ENCODE results near the gene IQSEC3. TPM values are rescaled to one million over a fixed set of nuclear protein-coding genes. Genes with fewer than 3 reads are reported as not detected.
"Not testable (repeated sequence)": the region's sequence is repeated elsewhere in the genome, so short reads cannot be mapped to it uniquely, and the experiment has no call there.

The IQSEC3 gene
- total RNA-seq, 1 experiment from 2014 or later: not detected

- H3K9me3 ChIP-seq (ENCODE audit: low read depth, low read length, poor library complexity, severe bottlenecking); DNase-seq (ENCODE audit: low spot score); POLR2A ChIA-PET (ENCODE audit: low non-redundant PET); H3K4me1 ChIP-seq (ENCODE audit: insufficient read depth, low read length, poor library complexity, severe bottlenecking); BruUV-seq (replicated peaks); H3K36me3 ChIP-seq (ENCODE audit: insufficient read depth, low read length, poor library complexity, severe bottlenecking); H3K27ac ChIP-seq (ENCODE audit: low read depth, low read length, poor library complexity, severe bottlenecking); H3K27me3 ChIP-seq (replicated peaks; ENCODE audit: insufficient read depth, low read depth, low read length, poor library complexity); CTCF ChIA-PET; H3K4me3 ChIP-seq (ENCODE audit: low read depth, low read length, poor library complexity, severe bottlenecking); intact Hi-C loops (cut with micrococcal nuclease; ENCODE audit: unreplicated experiment): not testable (repeated sequence)
Observed at GRCh38 chr12:74420-75190, 8.0 kb downstream of the IQSEC3 start.

- DNase-seq (ENCODE audit: low spot score); H3K9me3 ChIP-seq (ENCODE audit: low read depth, low read length, poor library complexity, severe bottlenecking); POLR2A ChIA-PET (ENCODE audit: low non-redundant PET); CTCF ChIA-PET; H3K4me3 ChIP-seq (ENCODE audit: low read depth, low read length, poor library complexity, severe bottlenecking); H3K27ac ChIP-seq (ENCODE audit: low read depth, low read length, poor library complexity, severe bottlenecking); H3K36me3 ChIP-seq (ENCODE audit: insufficient read depth, low read length, poor library complexity, severe bottlenecking); BruUV-seq (replicated peaks); H3K4me1 ChIP-seq (ENCODE audit: insufficient read depth, low read length, poor library complexity, severe bottlenecking); H3K27me3 ChIP-seq (replicated peaks; ENCODE audit: insufficient read depth, low read depth, low read length, poor library complexity); intact Hi-C loops (cut with micrococcal nuclease; ENCODE audit: unreplicated experiment): not testable (repeated sequence)
Observed at GRCh38 chr12:75541-75940, 9.0 kb downstream of the IQSEC3 start.

GRCh38 chr12:76102-76501, 9.5 kb downstream of the IQSEC3 start:
- POLR2A ChIA-PET (ENCODE audit: low non-redundant PET); H3K27me3 ChIP-seq (replicated peaks; ENCODE audit: insufficient read depth, low read depth, low read length, poor library complexity); H3K4me3 ChIP-seq (ENCODE audit: low read depth, low read length, poor library complexity, severe bottlenecking); H3K9me3 ChIP-seq (ENCODE audit: low read depth, low read length, poor library complexity, severe bottlenecking); DNase-seq (ENCODE audit: low spot score); intact Hi-C loops (cut with micrococcal nuclease; ENCODE audit: unreplicated experiment); BruUV-seq (replicated peaks); H3K4me1 ChIP-seq (ENCODE audit: insufficient read depth, low read length, poor library complexity, severe bottlenecking); H3K27ac ChIP-seq (ENCODE audit: low read depth, low read length, poor library complexity, severe bottlenecking); H3K36me3 ChIP-seq (ENCODE audit: insufficient read depth, low read length, poor library complexity, severe bottlenecking); CTCF ChIA-PET: not testable (repeated sequence)

GRCh38 chr12:76551-76950, 10.0 kb downstream of the IQSEC3 start:
- H3K36me3 ChIP-seq (ENCODE audit: insufficient read depth, low read length, poor library complexity, severe bottlenecking); BruUV-seq (replicated peaks); intact Hi-C loops (cut with micrococcal nuclease; ENCODE audit: unreplicated experiment); POLR2A ChIA-PET (ENCODE audit: low non-redundant PET); H3K27ac ChIP-seq (ENCODE audit: low read depth, low read length, poor library complexity, severe bottlenecking); H3K9me3 ChIP-seq (ENCODE audit: low read depth, low read length, poor library complexity, severe bottlenecking); H3K4me3 ChIP-seq (ENCODE audit: low read depth, low read length, poor library complexity, severe bottlenecking); H3K27me3 ChIP-seq (replicated peaks; ENCODE audit: insufficient read depth, low read depth, low read length, poor library complexity); H3K4me1 ChIP-seq (ENCODE audit: insufficient read depth, low read length, poor library complexity, severe bottlenecking); CTCF ChIA-PET; DNase-seq (ENCODE audit: low spot score): not testable (repeated sequence)

- H3K9me3 ChIP-seq (ENCODE audit: low read depth, low read length, poor library complexity, severe bottlenecking); CTCF ChIA-PET; H3K27ac ChIP-seq (ENCODE audit: low read depth, low read length, poor library complexity, severe bottlenecking); H3K4me1 ChIP-seq (ENCODE audit: insufficient read depth, low read length, poor library complexity, severe bottlenecking); H3K4me3 ChIP-seq (ENCODE audit: low read depth, low read length, poor library complexity, severe bottlenecking); DNase-seq (ENCODE audit: low spot score); POLR2A ChIA-PET (ENCODE audit: low non-redundant PET); H3K36me3 ChIP-seq (ENCODE audit: insufficient read depth, low read length, poor library complexity, severe bottlenecking); BruUV-seq (replicated peaks); H3K27me3 ChIP-seq (replicated peaks; ENCODE audit: insufficient read depth, low read depth, low read length, poor library complexity); intact Hi-C loops (cut with micrococcal nuclease; ENCODE audit: unreplicated experiment): not testable (repeated sequence)
Observed at GRCh38 chr12:77101-77719, 10.6 kb downstream of the IQSEC3 start.

GRCh38 chr12:77769-78383, 11.3 kb downstream of the IQSEC3 start:
- H3K9me3 ChIP-seq (ENCODE audit: low read depth, low read length, poor library complexity, severe bottlenecking); H3K4me1 ChIP-seq (ENCODE audit: insufficient read depth, low read length, poor library complexity, severe bottlenecking); CTCF ChIA-PET; H3K27me3 ChIP-seq (replicated peaks; ENCODE audit: insufficient read depth, low read depth, low read length, poor library complexity); BruUV-seq (replicated peaks); H3K4me3 ChIP-seq (ENCODE audit: low read depth, low read length, poor library complexity, severe bottlenecking); H3K36me3 ChIP-seq (ENCODE audit: insufficient read depth, low read length, poor library complexity, severe bottlenecking); H3K27ac ChIP-seq (ENCODE audit: low read depth, low read length, poor library complexity, severe bottlenecking); intact Hi-C loops (cut with micrococcal nuclease; ENCODE audit: unreplicated experiment); DNase-seq (ENCODE audit: low spot score); POLR2A ChIA-PET (ENCODE audit: low non-redundant PET): not testable (repeated sequence)

All from A673 (cell line).